HG03025 (cell line): ENCODE results near the gene CNTN5.

Experiments used
- ATAC-seq: cut with Tn5 transposase; IDR thresholded peaks from one replicate; pipeline ENCODE4 v1.9.1; 2021; ENCODE audit warnings: mild to moderate bottlenecking, moderate library complexity; ENCODE audit not compliant: unreplicated experiment, low FRiP score

CNTN5 gene

DNA sequence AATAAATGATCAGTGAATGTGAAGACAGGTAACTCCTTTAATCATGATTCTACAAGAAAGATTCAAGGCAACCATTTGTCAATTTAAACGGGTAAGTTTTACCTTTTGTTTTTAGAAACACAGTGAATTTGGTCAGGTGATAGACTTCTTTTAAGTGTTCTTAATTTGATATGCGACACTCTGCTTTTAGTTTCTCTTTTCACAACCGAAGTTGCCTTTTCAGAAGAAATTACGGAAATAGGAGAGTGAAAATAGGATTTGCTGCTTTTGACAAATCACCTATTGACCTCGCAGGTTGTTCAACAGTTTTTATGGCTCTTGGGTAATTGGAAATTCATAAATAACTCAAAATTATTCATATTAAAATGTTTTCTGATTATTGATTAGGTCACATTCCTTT lies 142.1 kb downstream of the CNTN5 start:
- no peak for ATAC-seq

DNA sequence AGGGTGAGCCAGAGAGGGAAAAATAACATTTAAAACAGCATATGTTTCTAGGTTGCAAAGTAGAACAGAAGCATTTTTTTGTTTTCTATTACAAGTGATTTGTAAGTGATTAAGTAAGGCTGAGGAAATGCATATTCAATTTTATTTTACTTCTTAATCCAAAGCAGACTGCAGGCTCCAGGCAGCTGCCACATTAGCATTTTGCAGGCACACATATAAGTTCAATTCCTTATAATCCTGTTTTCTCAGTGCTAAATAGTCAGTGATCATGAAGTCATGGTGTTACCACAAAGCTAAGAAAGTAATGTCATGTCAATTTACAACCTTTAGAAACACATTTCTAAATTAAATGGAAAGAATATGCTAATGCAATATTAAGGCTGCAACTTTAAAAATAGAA lies 149.8 kb downstream of the CNTN5 start:
- no peak for ATAC-seq

DNA sequence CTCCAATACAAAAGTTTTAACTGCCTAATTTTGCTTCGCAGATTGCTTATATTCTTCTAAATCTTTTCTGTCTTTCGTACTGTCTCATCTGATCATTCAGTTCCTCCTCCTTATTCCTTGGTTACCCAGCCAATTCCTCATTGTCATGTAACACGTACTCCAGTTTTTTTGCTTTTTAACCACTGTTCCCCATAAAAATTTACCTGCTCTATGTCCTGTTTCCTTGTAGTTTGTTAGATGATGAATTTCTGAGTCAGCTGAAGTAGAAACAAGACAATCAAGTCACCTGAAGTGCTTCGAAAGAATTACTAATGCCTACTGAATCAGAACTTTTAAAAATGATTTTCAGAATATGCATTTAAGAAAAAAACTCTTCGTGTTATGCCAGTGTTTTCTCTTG lies 150.6 kb downstream of the CNTN5 start:
- ATAC-seq = no peak

- ATAC-seq = no peak
Observed at GRCh38 chr11:99176430-99176829, 155.7 kb downstream of the CNTN5 start.

DNA sequence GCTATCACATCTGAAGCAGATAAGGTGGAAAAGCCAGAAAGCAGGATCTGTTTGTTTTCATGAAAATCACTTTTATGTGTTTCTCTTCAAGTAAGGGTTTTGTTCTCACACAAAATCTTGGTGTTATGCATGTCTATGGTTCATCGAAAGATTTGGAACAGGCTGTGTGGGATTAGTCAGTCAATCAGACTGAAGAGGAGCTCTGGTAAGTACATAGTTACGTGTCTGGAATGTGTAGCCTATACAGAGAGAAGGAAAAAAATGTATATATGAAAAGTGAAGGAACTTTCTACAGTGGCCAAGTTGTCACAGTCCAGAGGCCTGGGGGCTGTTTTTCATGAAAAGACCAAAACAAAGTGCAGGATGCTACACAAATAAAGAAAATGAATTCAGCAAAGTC lies 156.7 kb downstream of the CNTN5 start:
- ATAC-seq = no peak

DNA sequence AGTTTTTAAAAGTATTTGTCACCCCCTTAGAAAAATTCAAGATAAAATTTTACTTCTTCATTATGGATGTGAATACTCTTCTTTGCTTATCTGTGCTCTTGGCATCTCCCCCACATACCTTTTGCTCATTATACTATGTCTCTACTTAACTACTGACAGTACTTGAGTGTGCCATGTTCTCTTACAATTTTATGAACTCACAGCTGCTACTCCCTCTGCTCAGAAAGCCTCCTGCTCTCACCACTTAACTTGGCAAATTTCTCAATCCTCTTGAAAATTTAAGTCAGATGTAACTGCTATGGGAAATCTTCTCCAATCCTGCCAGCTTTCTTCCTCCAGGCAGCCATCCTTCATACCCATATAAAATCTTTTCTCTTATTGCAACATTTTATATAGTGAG lies 163.4 kb downstream of the CNTN5 start:
- ATAC-seq = no peak

GRCh38 chr11:99188221-99188620 lies 167.5 kb downstream of the CNTN5 start:
- ATAC-seq = no peak

GRCh38 chr11:99192716-99193115 lies 172.0 kb downstream of the CNTN5 start:
- ATAC-seq = no peak

DNA sequence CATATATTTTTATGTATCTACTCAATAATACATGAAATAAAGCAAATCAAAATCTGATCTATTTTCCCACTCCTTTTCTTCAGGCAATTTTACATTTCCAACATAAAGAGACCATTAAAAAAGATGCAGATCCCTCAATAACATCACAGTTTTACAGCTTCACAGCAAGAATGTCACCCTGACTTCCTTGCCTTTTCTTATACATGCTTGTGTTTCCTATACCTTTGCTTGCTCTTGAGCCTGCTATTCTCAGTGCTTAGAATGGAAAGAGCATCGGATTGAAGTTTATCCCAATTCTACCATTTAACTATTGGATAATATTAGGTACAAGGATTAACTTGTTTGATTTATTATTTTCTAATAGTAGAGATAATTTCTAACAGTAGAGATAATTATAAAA lies 176.7 kb downstream of the CNTN5 start:
- no peak for ATAC-seq

DNA sequence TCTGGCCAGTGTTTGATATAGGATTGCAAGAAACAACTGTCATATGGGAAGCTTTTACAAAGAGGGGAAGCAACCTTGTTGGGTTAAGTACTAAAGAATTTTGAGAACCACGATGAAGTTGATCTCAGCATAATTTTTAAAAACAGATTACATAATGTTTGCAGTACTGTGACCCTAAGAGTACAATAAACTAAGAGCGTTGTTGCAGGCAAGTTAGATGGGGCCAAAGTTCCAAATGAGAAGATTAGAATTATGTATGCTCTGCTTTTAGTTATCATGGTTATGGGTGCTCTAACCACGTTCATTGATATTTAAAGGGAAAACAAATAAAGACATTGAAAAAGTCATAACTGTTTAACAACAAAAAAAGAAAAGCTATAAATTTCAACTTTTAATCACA lies 177.5 kb downstream of the CNTN5 start:
- no peak for ATAC-seq

DNA sequence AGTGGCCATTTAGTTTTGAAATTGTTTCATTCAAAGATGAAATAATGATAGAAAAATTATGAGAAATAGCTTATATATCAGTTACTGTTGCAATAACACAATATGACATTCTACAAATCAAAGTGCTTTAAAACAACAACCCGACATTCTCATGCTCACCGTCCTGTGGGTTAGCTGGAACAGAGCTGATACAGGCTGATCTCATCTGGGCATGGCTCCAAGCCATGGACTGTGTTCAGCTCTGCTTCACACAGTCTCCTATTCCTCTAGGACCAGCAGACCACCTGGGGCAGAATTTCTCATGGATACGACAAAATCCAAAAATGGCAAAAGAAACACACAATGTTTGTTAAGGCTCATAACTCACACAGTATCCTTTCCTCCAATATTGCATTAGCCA lies 178.6 kb downstream of the CNTN5 start:
- no peak for ATAC-seq

DNA sequence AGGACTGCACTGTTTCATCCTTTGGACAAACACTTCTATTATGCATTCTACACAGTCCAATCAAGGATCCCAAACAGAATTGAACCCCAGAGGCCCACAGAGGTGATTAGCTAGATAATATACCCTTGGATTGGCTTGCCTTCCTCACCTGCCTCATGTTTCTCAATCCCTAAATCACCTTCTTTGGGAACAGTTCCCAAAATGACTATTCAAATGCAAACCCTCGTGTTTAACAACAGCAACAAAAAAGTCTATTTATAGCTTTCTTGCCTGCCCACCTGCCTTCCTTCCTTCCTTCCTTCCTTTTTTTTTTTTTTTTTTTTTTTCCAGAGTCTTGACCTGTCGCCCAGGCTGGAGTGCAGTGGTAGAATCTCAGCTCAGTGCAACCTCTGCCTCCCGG lies 180.0 kb downstream of the CNTN5 start:
- no peak for ATAC-seq

- ATAC-seq = no peak
Observed at GRCh38 chr11:99208813-99209212, 188.1 kb downstream of the CNTN5 start.

DNA sequence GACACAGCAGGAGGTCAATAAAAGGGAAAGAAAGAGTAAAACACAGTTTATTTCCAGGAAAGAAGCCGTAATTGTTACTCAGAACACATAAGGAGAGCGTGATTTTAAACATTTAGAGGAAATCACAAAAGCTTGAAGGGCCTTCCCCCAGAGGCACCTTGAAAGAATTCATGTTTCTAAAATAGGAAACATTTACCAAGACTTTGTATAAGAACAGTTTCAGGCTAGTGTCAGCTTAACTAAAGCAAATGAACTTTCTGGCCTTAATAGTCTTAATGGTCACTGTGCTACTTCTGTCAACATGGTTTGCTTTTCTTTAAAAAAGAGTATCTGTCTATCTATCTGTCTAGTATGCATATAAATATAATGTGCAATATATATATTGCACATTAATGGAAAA lies 208.8 kb downstream of the CNTN5 start:
- no peak for ATAC-seq

- ATAC-seq = no peak
Observed at GRCh38 chr11:99234534-99234933, 213.8 kb downstream of the CNTN5 start.

- ATAC-seq = no peak
Observed at GRCh38 chr11:99238401-99238800, 217.7 kb downstream of the CNTN5 start.

GRCh38 chr11:99240192-99241030 lies 219.7 kb downstream of the CNTN5 start:
- ATAC-seq = no peak

- ATAC-seq = no peak
Observed at GRCh38 chr11:99241066-99241465, 220.3 kb downstream of the CNTN5 start.

DNA sequence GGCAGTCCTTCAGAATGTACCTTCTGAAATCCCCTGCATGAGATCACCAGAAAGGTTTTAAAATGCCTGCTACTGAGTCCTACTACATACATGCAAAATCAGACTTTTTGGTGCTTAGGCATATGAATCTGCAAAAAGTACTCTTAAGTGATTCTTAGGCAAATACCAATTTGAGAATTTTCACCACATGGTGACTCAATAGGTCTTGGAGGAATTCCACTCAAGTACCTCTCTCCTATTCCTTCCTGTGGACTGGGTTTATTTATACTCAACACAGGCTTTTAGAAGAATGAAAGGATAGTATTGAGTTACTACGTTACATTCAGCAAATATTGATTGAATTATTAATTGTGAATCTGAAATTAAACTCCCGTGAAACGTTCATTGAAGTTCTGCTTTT lies 223.9 kb downstream of the CNTN5 start:
- ATAC-seq = no peak

DNA sequence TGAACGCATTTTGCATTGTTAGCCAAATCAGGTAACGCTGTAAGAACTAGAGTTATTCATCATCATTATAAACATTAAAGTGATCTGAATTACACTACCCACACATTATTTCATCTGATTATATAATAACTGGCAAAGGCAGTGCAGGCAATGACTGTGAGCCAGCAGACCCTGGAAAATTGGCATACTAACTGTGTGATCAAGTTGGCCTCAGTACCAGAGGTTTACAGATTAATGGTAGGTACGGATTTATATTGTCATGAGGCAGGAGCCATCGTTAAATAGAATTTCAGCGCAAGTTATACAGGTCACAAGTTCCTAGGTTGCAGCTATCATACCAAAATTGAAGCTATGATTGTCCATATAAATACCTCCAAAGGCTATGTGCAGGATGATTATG lies 225.4 kb downstream of the CNTN5 start:
- no peak for ATAC-seq

GRCh38 chr11:99256614-99257013 lies 235.9 kb downstream of the CNTN5 start:
- ATAC-seq = no peak

GRCh38 chr11:99257131-99257530 lies 236.4 kb downstream of the CNTN5 start:
- ATAC-seq = no peak

DNA sequence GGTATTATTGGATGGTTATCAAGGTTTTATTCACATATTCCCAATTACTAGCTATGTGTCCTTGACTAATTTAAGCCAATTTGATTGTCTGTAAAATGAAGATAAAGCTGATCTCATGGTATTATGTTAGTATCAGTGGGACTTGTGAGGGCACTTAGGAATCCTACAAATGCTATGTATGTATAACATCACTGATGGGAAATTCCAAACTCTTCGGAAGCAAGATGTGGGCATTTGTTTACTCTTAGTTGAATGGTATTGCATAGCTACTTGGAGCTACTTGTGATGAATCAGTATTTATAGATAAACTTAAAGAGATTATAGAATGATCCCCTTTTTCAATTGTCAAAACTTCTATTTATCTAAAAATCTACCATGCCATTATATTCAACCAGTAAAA lies 239.9 kb downstream of the CNTN5 start:
- no peak for ATAC-seq
